ENCODE results near the gene EHMT1.
"Not testable (repeated sequence)": the region's sequence is repeated elsewhere in the genome, so short reads cannot be mapped to it uniquely, and the experiment has no call there.

The EHMT1 gene

DNA sequence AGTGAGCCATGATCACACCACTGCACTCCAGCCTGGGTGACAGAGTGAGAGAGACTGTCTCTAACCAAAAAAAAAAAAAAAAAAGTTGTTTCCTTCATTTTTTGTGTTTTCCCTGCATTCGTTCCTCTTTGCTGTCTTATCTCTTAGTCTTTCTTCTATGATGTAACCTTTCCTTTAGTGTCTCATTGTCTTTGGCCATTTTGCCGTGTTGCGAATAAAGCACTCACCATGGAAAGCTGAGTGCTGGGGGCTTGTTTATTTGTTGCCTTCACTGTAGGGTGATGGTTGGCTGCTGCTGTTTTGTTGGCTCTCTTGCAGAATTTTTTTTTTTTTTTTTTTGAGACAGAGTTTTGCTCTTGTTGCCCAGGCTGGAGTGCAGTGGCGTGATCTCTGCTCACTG lies 7.7 kb downstream of the EHMT1 start:
- TF ChIP-seq, protein P1, sequence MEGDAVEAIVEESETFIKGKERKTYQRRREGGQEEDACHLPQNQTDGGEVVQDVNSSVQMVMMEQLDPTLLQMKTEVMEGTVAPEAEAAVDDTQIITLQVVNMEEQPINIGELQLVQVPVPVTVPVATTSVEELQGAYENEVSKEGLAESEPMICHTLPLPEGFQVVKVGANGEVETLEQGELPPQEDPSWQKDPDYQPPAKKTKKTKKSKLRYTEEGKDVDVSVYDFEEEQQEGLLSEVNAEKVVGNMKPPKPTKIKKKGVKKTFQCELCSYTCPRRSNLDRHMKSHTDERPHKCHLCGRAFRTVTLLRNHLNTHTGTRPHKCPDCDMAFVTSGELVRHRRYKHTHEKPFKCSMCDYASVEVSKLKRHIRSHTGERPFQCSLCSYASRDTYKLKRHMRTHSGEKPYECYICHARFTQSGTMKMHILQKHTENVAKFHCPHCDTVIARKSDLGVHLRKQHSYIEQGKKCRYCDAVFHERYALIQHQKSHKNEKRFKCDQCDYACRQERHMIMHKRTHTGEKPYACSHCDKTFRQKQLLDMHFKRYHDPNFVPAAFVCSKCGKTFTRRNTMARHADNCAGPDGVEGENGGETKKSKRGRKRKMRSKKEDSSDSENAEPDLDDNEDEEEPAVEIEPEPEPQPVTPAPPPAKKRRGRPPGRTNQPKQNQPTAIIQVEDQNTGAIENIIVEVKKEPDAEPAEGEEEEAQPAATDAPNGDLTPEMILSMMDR (IDR thresholded peaks at IDR 0.05; ENCODE audit: low read depth, low read length, missing control alignments): no peak
- no peak for DNase-seq (ENCODE audit: extremely low read depth, low read depth)

DNA sequence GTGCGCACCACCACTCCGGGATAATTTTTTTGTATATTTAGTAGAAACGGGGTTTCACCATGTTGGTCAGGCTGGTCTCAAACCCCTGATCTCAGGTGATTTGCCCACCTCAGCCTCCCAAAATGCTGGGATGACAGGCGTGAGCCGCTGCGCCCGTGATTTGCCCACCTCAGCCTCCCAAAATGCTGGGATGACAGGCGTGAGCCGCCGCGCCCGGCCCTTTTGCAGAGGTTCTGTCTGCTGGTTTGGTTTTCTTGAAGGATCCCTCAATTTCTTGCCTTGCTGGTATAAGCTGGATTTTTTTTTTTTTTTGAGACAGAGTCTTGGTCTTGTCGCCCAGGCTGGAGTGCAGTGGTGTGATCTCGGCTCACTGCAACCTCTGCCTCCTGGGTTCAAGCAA lies 8.6 kb downstream of the EHMT1 start:
- DNase-seq (ENCODE audit: extremely low read depth, low read depth); H3K4me3 ChIP-seq (replicated peaks; ENCODE audit: low read depth, low read length): not testable (repeated sequence)

More for the DNA sequence above, 7.7 kb downstream of the EHMT1 start:
- H3K4me3 ChIP-seq (replicated peaks; ENCODE audit: low read depth, low read length): no peak overlapping the region

DNA sequence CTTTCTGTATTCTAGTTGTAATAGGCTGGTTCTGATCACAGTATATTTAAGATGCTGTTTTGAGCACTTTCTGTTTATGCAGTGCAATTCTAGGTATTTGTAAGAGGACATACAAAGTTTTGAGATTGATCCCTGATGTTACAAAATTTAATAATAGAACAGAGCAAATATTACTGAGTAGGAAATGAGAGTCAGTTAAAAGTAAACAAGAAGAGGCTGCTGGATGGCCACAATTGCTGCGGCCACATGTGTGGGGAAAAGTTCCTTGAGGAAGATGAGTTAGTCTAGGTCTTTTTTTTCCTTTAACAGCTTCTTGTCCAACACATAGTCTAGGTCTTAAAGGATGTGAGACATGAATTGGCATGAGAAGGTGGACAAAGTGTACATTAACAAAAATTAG lies 11.3 kb downstream of the EHMT1 start:
- TF ChIP-seq, protein P1 (IDR thresholded peaks at IDR 0.05; ENCODE audit: low read depth, low read length, missing control alignments): no peak
- no peak overlapping the region for H3K4me3 ChIP-seq (replicated peaks; ENCODE audit: low read depth, low read length)

GRCh38 chr9:137630679-137631078 lies 11.9 kb downstream of the EHMT1 start:
- TF ChIP-seq, protein P1 (IDR thresholded peaks at IDR 0.05; ENCODE audit: low read depth, low read length, missing control alignments): no peak
- H3K4me3 ChIP-seq (replicated peaks; ENCODE audit: low read depth, low read length): no peak overlapping the region
- DNase-seq (ENCODE audit: extremely low read depth, low read depth): no peak

More for the DNA sequence above, 11.3 kb downstream of the EHMT1 start:
- no peak for DNase-seq (ENCODE audit: extremely low read depth, low read depth)

DNA sequence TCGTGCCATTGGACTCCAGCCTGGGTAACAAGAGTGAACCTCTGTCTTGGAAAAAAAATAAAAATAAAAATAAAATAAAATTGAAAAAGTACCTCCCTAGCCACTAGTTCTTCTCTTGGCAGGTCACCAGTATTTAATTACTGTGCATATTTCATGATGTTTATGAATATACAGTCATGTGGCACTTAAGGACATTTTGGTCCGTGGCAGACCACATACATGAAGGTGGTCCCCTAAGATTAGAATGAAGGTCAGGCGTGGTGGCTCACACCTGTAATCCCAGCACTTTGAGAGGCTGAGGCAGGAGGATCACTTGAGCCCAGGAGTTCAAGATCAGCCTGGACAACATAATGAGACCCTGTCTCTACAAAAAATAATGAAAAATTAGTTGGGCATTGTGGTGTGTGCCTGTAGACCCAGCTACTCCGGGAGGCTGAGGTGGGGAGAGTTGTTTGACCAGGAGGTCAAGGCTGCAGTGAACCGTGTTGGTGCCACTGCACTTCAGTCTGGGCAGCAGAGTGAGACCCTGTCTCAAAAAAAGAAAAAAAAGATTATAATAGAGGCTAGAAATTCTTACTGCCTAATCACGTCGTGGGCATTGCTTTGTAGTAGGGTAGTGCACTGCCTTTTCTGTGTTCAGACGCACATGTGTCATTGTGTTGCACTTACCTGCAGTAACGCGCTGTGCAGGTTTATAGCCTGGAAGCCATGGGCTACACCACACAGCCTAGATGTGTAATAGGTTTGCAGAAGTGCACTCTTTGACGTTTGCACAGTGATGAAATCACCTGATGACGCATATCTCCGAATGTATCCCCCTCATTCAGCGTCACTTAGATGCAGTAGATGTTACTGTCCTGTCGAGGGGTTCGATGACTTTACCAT lies 12.8 kb downstream of the EHMT1 start:
- TF ChIP-seq, protein P1 (IDR thresholded peaks at IDR 0.05; ENCODE audit: low read depth, low read length, missing control alignments): no peak
- no peak overlapping the region for H3K4me3 ChIP-seq (replicated peaks; ENCODE audit: low read depth, low read length)
- no peak for DNase-seq (ENCODE audit: extremely low read depth, low read depth)

- TF ChIP-seq, protein P1 (IDR thresholded peaks at IDR 0.05; ENCODE audit: low read depth, low read length, missing control alignments): no peak
Observed at GRCh38 chr9:137632230-137633161, 13.7 kb downstream of the EHMT1 start.

DNA sequence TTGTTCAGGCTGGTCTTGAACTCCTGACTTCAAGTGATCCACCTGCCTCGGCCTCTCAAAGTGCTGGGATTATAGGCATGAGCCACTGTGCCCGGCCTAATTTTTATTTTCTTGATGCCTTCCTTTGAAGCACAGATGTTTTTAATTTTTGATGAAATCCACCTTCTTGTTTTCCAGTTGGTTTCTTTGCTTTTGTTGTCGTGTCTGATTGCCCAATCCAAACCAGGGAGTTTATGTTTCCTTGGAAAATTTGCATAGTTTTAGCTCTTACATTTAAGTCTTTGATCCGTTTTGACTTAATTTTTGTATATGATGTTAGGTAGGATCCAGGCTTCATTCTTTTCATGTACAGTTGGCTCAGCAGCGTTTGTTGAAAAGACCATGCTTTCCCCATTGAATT lies 15.2 kb downstream of the EHMT1 start:
- TF ChIP-seq, protein P1 (IDR thresholded peaks at IDR 0.05; ENCODE audit: low read depth, low read length, missing control alignments): no peak
- no peak overlapping the region for H3K4me3 ChIP-seq (replicated peaks; ENCODE audit: low read depth, low read length)
- DNase-seq (ENCODE audit: extremely low read depth, low read depth): no peak

More at GRCh38 chr9:137632230-137633161, 13.7 kb downstream of the EHMT1 start:
- H3K4me3 ChIP-seq (replicated peaks; ENCODE audit: low read depth, low read length): no peak overlapping the region
- DNase-seq (ENCODE audit: extremely low read depth, low read depth): no peak

Measured in HFF-Myc (cell line).